NCI-H510A (cell line): ENCODE measurements around the gene OVOL2.
"Not testable (repeated sequence)": the region's sequence is repeated elsewhere in the genome, so short reads cannot be mapped to it uniquely, and the experiment has no call there.

Source experiments
- DNase-seq: peaks from one replicate; lab custom pipeline; 2025; lab: John Stamatoyannopoulos, UW

Gene OVOL2

DNA sequence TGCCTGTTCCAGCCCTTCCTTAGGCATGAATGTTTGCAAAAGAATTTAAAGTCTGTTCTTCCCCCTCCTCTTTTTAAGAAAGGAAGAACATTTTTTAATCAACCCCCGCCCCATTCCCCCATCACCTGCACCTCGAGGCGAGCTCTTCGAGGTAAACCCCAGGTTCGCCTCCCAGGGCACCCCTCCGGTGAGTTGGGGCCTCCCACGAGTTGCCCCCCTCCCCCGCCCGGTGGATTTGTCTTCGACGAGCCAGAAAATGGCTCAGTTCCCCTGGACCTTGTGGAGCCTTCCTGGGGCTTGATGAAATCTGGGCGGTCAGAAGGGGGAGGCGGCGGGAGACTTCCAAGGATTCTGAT lies 256 bp upstream of the OVOL2 start:
- peak; percentile 71 for DNase-seq

DNA sequence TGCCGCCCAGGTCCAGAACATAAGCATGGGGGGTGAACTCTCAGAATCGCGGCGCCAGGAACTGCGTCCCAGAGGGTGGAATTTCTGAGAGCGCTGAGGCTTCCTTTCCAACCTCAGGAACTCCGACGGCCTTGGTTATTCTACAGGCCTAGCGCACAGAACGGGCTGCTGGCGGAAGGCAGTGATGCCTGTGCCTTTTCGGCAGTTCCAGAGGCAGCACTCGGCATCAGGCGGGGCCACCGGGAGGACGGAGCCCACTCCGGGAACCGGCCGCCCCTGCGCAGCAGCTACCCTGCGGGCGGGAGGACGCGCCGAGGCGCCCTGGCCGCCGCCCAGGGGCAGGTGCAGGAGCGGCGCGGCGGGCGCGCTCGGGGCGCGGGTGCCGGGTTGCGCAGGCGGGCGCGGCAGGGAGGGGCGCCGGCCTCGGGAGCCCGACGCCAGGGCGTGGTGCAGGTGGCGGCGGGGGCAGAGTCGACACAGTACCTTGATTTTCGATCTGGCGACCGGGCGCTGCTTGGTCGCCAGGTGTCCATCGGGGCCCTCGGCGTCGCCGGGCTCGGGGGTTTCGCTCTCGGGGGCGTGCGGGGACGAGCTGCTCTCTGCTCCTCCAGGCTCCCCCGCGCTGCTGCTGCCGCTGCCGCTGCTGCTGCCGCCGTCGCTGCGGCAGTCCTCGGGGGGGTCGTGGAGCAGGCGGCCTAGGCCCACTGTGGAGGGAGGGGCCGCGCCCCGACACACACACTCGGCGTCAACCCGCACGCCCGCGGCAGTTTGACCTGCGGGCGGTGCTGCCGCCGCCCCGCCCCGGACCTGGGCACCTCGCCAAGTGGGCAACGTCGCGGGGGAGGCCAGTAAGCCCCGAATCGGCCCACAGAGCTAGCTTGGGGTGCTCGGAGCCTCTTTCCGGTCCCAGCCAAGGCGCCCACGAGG lies 1.3 kb downstream of the OVOL2 start:
- peak; percentile 36 for DNase-seq

DNA sequence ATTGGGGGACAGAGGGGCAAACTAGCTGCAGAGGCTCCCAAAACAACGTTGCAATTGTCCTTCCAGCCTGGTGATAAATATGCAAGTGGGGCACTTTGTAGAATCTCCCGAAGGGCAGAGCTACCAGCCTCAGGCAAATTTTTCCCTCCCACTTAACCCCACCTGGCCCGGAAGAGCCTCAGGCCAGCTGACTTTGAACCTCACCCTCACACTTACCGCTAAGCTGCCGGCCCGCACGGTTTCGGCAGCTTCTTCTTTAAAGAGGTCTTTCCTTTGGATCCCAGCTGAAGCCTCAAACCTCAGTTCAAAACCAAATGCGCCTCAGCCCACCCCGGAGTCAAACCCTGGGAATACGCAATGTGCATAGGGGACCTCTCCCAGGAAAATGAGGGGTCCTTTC lies 2.5 kb downstream of the OVOL2 start:
- DNase-seq = no peak

DNA sequence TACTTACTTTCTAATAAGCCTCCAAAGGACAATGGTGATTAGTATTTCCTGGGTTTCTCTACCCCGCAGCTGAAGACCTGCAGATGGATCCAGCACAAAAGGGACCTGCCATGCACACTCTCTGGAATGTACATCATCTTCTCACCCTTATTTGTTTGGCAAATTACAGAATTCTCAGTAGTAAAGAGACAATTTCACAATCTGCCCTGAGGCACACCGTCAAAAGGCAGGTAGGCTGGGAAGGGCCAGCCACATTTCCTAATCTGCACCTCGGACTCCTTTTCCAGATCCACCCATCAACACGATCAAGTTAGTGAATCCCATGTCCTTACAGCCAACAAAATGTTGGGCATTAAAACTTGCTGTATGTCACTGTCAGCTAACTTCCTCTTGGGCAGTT lies 4.9 kb downstream of the OVOL2 start:
- no peak for DNase-seq

DNA sequence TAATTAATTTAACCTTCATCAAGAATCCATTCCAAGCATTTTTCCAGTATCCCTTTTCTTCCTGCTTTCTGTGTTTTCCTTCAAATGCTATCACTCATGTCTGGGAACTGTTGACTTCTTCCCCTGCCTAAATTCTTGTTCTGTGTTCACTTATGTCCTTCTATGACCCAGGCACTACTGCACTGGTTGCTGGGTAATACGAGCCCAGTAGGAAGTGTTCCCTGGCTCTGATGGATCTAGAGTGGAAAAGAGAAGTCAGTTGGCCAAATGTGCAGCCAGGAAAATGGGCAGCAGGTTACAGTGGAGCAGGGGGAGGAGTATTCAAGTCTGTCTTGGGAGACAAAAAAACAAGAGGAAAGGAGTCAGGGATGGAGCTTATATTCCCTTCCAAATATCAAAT lies 7.1 kb downstream of the OVOL2 start:
- no peak for DNase-seq

GRCh38 chr20:18048176-18048575 lies 9.5 kb downstream of the OVOL2 start:
- DNase-seq = no peak

DNA sequence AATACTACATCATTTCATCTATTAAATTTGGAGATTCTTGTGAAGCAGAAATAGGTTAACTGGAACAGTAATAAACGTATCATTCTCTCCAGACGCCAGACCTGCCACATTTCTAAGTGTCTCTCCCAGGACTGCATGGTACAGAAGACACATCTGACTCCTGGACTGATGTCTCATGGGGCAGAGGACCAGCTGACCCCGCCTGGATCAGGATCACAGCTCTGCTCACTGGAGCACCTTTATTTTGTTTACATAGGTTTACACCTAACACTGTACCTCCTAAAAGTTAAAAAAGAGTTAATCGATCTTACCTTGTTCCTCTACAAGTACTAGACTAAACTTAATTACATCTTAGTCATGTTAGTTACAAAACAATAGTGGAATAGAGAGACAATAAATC lies 11.2 kb downstream of the OVOL2 start:
- DNase-seq = no peak

- no peak for DNase-seq
Measured at GRCh38 chr20:18042229-18042628, 15.5 kb downstream of the OVOL2 start.

- no peak for DNase-seq
Measured at GRCh38 chr20:18041462-18041861, 16.3 kb downstream of the OVOL2 start.

- DNase-seq = no peak
Measured at GRCh38 chr20:18039063-18039462, 18.7 kb downstream of the OVOL2 start.

DNA sequence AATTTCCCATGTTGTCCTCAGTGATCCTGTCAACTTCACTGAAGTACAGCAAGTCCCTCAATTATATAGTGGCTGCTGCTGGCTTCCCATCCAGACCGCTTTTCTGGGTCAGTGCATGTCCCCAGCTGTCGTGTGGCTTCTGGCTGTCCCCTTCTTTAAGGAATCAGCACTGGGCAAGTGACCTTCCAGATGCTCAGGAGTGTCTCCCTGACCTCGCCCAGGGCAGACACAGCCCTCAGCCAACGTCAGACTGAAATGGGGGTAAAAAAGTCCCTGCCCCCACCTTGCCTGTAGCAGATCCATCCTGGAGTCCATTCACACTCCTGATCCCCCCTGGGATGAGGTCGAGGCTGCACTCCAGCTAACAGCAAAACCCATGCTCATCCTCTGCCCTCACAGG lies 23.7 kb downstream of the OVOL2 start:
- DNase-seq = no peak

GRCh38 chr20:18032977-18033892 lies 24.5 kb downstream of the OVOL2 start:
- no peak for DNase-seq

- no peak for DNase-seq
Measured at GRCh38 chr20:18031888-18032509, 25.7 kb downstream of the OVOL2 start.

GRCh38 chr20:18031050-18031449 lies 26.7 kb downstream of the OVOL2 start:
- no peak for DNase-seq

GRCh38 chr20:18030020-18030419 lies 27.7 kb downstream of the OVOL2 start:
- DNase-seq = no peak

- DNase-seq = not testable (repeated sequence)
Measured at GRCh38 chr20:18027011-18027410, 30.7 kb downstream of the OVOL2 start.

DNA sequence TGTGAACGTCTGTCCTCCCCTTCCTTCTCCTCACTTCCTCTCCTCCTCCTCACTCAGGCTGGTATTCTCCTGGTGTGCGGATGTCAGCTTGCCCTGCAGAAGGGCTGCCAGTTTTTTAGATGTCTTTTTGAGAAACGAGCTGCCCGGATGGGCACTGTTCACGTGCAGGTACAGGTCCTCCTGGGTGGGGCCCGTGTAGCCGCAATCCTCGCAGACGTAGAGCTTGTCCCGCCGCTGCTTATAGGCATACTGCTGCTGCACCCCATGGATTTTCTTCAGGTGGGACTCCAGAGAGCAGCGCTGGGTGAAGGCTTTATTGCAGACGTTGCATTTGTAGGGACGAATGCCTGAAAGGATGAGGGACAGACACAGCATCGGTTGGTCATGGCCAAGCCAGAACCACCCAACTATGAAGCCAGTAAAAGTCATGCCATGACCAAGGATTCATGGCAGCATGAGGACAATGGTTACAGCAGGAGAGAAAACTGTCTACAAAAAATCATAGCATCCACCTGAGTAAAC lies 33.0 kb downstream of the OVOL2 start:
- no peak for DNase-seq

DNA sequence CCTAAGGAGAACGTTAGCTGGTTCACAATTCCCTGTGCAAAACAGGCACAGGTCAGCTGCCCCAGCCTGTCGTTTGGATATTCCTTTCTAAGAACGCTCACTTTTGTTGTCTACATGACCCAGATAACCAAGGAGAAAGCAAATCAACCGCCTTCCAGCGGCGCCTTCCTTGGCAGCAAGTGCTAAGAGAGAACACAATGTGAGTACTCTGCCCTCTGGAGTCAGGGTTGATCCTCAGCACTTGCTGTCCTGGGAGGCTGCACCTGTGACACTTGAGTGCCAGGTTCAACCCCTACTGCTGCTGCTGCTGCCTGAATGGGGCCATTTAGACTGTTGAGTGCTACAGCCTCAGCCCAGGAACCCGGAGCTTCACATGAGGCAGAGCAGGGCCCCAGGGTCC lies 36.8 kb downstream of the OVOL2 start:
- DNase-seq = no peak

DNA sequence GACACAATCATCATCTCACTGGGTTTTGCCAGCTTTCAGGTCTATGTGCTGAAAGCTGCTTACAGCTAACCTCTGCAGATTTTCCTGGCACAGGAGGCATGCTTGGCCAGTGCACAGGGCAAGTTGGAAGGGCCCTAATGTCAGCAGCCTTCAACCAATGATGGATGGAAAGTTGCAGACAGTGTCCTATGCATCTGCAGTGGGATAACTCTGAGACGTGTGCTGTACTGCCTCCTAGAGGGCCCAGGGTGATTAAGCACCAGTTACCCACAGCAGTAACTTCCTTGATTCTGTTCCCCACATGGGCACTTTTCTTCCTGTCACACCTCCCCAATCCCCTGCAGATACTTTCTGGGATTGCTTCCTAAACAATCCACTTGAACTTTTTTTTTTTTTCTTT lies 38.6 kb downstream of the OVOL2 start:
- DNase-seq = no peak

- DNase-seq = no peak
Measured at GRCh38 chr20:18018100-18018499, 39.6 kb downstream of the OVOL2 start.

DNA sequence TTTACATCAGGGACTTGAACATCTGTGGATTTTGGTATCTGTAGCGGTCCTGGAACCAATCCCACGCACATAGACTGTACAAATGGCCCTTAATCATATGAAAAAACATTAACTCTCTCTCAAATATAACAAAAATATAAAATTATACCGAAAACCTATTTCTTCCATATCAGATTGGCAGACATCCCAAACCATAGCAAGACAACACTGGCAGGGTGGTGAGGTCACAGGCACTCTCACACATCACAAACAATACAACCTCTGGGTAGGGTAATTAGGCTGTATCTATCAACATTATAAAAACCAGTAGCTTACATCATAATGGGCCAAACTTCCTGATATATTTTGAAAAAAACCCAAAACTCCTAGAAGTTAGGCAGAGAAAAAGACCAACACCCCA lies 40.9 kb downstream of the OVOL2 start:
- no peak for DNase-seq

DNA sequence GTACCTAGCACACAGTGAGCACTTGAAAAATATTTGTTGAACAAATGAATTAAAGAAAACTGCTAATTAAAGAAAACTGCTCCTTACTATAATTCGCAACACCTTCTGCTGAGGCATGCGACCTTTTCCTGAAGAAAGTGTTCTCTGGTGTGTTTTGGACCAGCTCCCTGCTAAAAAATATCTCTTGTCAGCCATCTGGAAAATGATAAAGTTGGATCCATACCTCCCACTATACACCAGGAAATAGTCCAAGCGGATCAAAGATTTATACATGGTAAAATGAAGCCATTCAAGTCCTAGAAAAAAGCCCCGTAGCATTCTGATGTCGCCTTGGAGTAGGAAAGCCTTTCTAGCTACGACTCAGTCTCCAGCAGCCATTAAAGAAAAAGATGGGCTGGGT lies 43.3 kb downstream of the OVOL2 start:
- no peak for DNase-seq
